ENCODE measurements around the gene TP63.
A peak's percentile ranks its signal among the peaks of the same experiment; 100 is the strongest.

Gene TP63

DNA sequence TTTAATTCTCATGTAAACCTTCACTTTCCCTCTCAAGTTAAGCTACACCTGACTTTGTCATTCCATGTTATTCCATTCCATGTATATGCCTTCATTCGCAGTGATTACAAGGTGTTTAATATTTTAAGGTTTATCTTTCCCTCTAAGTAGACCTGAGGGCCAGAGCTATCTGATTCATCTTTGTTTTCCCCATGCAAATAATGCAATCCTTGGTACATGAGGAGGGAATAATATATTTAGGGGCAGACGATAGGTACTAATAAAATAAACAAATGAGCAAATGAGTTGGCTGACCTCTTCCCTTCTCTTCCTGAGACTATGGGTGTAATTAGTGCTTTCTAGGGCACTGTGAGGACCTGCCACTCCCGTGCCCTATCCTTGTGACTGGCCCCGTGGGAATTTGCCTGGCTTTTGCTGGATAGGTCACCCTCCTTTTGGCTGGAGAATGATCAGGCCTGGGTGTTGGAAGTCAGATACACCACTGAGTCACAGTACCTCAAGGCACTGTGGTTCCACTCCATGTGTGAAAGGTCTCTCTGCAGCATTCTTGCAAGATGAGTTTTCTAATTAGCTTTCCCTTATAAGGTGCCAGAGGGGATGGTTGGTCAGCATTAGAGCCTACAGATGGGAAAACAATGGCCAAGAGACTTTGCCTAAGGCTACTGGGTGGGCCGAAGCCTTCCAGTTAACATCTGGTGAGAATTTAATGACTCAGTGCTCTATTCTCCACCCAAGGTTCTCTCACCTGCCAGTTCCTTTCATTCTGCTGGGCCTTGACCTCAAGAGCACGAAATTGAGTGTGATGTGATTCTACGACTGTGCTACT, 306.3 kb downstream of the TP63 start:
- DNase-seq: peak; percentile 95

DNA sequence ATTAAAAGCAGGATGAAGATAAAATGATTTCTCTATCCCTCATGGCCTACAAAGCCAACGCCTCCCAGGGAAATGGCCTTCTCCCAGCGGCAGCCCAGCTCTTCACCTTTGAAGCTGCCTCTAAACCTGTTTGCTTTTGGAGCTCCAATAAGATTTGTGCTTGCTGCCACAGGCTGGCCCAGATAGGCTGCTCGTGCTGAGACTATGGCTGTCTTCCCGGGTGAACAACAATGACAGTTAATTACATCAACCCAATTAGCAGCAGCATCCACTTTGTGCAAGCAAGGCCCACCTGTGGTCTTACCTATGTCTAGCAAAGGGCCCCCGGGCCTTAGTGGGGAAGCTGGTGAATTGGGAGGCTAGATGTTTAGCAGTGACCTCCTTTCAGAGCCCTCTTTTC, 309.9 kb downstream of the TP63 start:
- DNase-seq: no peak

DNA sequence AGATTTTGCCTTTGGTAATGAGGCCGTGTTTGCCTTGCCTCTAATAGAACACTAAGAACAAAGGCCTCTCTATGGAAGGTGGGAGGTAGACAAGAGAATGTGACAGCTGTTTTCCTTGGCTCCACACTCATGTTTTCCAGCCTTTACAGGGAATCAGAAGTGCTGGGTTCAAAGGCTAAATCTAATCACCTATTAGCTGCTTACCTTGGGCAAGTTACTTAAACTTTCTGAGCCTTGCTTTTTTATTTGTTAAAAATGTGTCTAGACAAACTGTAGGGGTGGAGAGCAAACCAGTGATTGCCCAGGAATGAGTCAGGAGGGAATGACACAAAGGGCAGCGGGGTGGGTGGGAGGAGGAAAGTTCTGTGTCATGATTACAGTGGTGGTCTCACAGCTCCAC, 310.5 kb downstream of the TP63 start:
- DNase-seq: peak; percentile 44

DNA sequence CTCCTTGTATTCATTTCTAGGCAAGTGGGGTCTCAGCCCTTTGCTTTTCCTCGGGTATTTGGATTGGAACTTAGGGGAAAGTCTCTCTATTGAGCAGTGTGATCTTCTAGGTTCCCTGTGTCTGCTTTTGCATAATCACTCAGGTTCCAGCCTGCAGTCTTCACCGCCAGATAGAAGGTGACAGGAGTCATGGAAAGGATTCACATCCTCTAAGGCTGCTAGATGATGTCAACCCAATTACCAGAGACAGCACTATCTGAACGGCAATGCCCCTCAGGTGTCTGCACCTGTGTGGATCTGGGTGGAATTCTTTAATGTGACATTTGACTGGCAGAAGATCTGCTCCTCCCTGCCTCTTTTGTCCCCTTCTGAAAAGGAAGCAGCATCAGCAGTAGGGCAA, 311.8 kb downstream of the TP63 start:
- no peak for DNase-seq

DNA sequence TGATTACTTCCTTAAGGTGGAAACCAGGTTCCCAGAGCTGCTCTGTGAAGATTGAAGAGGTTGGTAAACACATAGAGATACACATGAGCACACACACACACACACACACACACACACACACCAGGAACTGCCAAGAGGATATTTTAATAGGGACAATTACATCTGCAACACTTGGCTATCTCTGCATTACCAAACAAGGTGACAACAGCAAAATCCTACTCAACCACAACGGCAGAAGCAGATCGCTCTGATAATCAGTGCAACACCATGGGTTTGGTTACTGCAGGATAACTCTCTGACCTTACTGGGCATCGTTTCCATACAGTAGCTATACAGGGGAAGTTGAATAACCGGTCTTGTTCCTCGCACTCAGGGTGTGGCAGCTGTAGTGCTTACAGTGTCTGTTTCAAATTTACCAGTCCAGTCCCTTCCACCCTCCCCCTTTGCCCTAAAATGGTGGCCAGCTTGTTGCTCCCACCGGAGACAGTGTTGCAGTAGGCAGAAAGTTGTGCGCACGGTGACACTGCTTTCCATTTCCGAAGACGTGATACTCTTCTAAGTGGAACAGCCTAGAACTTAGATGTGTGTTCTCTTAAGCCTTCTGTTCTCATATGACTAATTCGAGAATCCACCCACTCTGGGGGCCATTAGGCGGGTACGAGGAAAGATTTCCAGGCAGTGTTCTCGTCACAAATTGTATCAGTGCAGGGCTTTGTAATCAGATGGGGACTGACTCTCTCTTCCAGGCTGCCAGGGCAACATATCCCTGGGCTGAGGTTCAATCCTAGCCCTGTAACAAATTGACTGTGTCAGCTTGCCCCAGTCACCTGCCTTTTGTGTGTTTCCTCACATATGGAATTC, 313.3 kb downstream of the TP63 start:
- no peak for DNase-seq

DNA sequence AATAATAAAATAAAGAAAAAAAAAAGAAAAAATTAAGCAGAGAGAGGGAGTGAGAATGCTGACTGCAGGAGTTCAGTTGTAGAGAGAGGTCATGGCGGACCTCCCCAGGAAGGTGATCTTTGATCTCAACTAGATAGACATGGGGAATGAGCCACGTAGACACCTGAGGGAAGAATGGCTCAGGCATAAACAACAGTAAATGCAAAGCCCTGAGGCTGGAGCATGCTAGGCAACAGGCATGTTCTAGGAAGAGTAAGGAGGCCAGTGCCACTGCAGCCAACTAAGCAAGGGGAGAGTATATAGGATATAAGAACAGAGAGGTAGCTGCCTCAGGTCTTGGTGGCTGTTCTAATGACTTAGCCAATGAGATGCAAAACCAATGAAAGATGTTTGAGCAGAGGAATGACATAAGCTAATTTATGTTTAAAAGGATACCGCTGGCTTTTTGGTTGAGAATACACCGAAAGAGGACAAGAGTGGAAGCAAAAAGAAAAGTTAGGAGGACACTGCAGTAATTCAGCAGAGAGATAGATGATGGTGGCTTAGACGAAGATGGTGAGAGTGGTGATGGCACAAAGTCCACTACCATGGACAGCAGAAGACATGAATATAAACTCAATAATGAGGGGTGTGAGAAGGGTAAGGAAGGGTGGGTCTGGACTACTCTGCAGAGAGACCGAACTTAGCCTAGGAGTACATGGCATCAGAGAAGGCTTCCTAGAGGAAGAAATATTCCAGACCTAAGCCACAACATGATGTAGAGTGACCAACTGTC, 314.9 kb downstream of the TP63 start:
- no peak for DNase-seq
